HFFc6 (cell line): ENCODE data around the gene SERP2. TPM values are rescaled to one million over a fixed set of nuclear protein-coding genes. Genes with fewer than 3 reads are reported as not detected.

ENCODE experiments used
- DNase-seq: peaks from one replicate; pipeline ENCODE4 v3.0.0-alpha.2; 2018
- H3K27ac Mint-ChIP-seq: 2 replicates; pipeline ENCODE4 v1.8.0; 2020; ENCODE audit warnings: mild to moderate bottlenecking, mixed read lengths
- H3K27me3 Mint-ChIP-seq: 2 replicates; pipeline ENCODE4 v1.8.0; 2021; ENCODE audit warnings: mild to moderate bottlenecking, moderate library complexity, mixed read lengths; ENCODE audit not compliant: insufficient read depth
- H3K36me3 Mint-ChIP-seq: 2 replicates; pipeline ENCODE4 v1.8.0; 2021; ENCODE audit warnings: low read depth, mixed read lengths
- H3K4me1 Mint-ChIP-seq: 2 replicates; pipeline ENCODE4 v1.8.0; 2020; ENCODE audit warnings: low read depth, mixed read lengths
- H3K4me3 Mint-ChIP-seq: 2 replicates; pipeline ENCODE4 v1.8.0; 2020; ENCODE audit warnings: mild to moderate bottlenecking, moderate library complexity, mixed read lengths
- H3K9me3 Mint-ChIP-seq: 2 replicates; pipeline ENCODE4 v1.8.0; 2020; ENCODE audit warnings: mild to moderate bottlenecking, mixed read lengths
- CTCF ChIP-seq: fragments of 200-600 bp; sonication (generic); IDR thresholded peaks from 2 replicates; pipeline ENCODE4 v1.5.0; 2021; ENCODE audit warnings: antibody characterized with exemption, mild to moderate bottlenecking
- total RNA-seq, 6 experiments: library from RNA; stranded (reverse); fragmentation: NEBNext Ultra II Directional; extraction: Animal tissue kit (Norgen Biotek cat#: 25700); gene quantifications; 2 replicates in 1 of 6; 3 replicates in 5 of 6; pipeline ENCODE4 v1.2.3, GENCODE V29; 2021

The SERP2 gene
- total RNA-seq, 6 experiments from 2014 or later: 1.4 to 2.5 (median 2.1) TPM

GRCh38 chr13:44385847-44386246 lies 12.2 kb downstream of the SERP2 start:
- DNase-seq: no peak
- H3K4me3 Mint-ChIP-seq: no peak overlapping the region
- no peak for TF ChIP-seq CTCF
- H3K4me1 Mint-ChIP-seq: peaks cover 8% of the 10 kb centered on the region
- no peak overlapping the region for H3K27ac Mint-ChIP-seq
- H3K9me3 Mint-ChIP-seq: no peaks in the 10 kb centered on the region
- H3K36me3 Mint-ChIP-seq: no peaks in the 10 kb centered on the region
- peaks cover 18% of the 10 kb centered on the region for H3K27me3 Mint-ChIP-seq

- Mint-ChIP-seq H3K27ac (no peak overlapping the region), H3K9me3 (no peaks in the 10 kb centered on the region), H3K27me3 (peaks cover 20% of the 10 kb centered on the region), H3K36me3 (no peaks in the 10 kb centered on the region), H3K4me3 (no peak overlapping the region), H3K4me1 (no peaks in the 10 kb centered on the region)
- TF ChIP-seq CTCF: no peak
- DNase-seq: no peak
These were observed 13.4 kb downstream of the SERP2 start for GRCh38 chr13:44386913-44387556.

GRCh38 chr13:44388427-44389059 lies 14.9 kb downstream of the SERP2 start:
- no peak for DNase-seq
- TF ChIP-seq CTCF: no peak
- no peaks in the 10 kb centered on the region for H3K36me3 Mint-ChIP-seq
- no peak overlapping the region for H3K4me3 Mint-ChIP-seq
- H3K4me1 Mint-ChIP-seq: no peaks in the 10 kb centered on the region
- H3K9me3 Mint-ChIP-seq: no peaks in the 10 kb centered on the region
- peaks cover 23% of the 10 kb centered on the region for H3K27me3 Mint-ChIP-seq
- no peak overlapping the region for H3K27ac Mint-ChIP-seq

GRCh38 chr13:44389060-44389666 lies 15.5 kb downstream of the SERP2 start:
- no peaks in the 10 kb centered on the region for H3K9me3 Mint-ChIP-seq
- no peaks in the 10 kb centered on the region for H3K4me1 Mint-ChIP-seq
- no peak overlapping the region for H3K27ac Mint-ChIP-seq
- no peak overlapping the region for H3K4me3 Mint-ChIP-seq
- H3K27me3 Mint-ChIP-seq: peaks cover 17% of the 10 kb centered on the region
- no peak for DNase-seq
- H3K36me3 Mint-ChIP-seq: no peaks in the 10 kb centered on the region
- TF ChIP-seq CTCF: no peak

GRCh38 chr13:44389876-44390275 lies 16.3 kb downstream of the SERP2 start:
- Mint-ChIP-seq H3K4me3 (no peak overlapping the region), H3K9me3 (no peaks in the 10 kb centered on the region)
- no peak for DNase-seq

More at GRCh38 chr13:44389876-44390275, 16.3 kb downstream of the SERP2 start:
- H3K4me1 Mint-ChIP-seq: no peaks in the 10 kb centered on the region
- H3K36me3 Mint-ChIP-seq: no peaks in the 10 kb centered on the region
- H3K27ac Mint-ChIP-seq: no peak overlapping the region
- H3K27me3 Mint-ChIP-seq: peaks cover 14% of the 10 kb centered on the region
- TF ChIP-seq CTCF: no peak
